Measurements from ENCODE around the gene TMEM259. TPM values are rescaled to one million over a fixed set of nuclear protein-coding genes. Genes with fewer than 3 reads are reported as not detected.

The TMEM259 gene
- total and polyA plus RNA-seq, 2 experiments from 2014 or later: 82.8 to 196 TPM

GRCh38 chr19:1000591-1001537, 20.1 kb downstream of the TMEM259 start:
- peak; percentile 3 for ATAC-seq
- TF ChIP-seq JUNB (IDR thresholded peaks at IDR 0.05; ENCODE audit: unreplicated experiment) (no peak), EZH2 (IDR thresholded peaks at IDR 0.05; ENCODE audit: low read depth, unreplicated experiment) (no peak), CREB1 (CRISPR knock-in tag; IDR thresholded peaks at IDR 0.05; ENCODE audit: low read depth) (no peak), NANOG (IDR thresholded peaks at IDR 0.05; ENCODE audit: borderline replicate concordance) (no peak), ZNF114 (CRISPR knock-in tag; IDR thresholded peaks at IDR 0.05) (no peak)
- Histone ChIP-seq H3K27me3 (ENCODE audit: insufficient read depth) (peaks cover 45% of the 10 kb centered on the region), H3F3A (replicated peaks; ENCODE audit: low read depth) (peaks cover 6% of the 10 kb centered on the region; the same call in 1 of the 2 replicates), H3K9me2 (ENCODE audit: insufficient read depth) (no peaks in the 10 kb centered on the region), H4K20me1 (replicated peaks; ENCODE audit: insufficient read depth) (no peaks in the 10 kb centered on the region), H3K27ac (ENCODE audit: low read depth) (no peak overlapping the region), H3K4me3 (peak overlapping the region; percentile 54), H3K79me2 (replicated peaks; ENCODE audit: insufficient read depth) (no peaks in the 10 kb centered on the region), H2AFZ (peak overlapping the region; percentile 59; the same call in 1 of the 2 replicates), H3K4me2 (peak overlapping the region; percentile 78), H3K36me3 (ENCODE audit: insufficient read depth) (no peaks in the 10 kb centered on the region), H3K4me1 (ENCODE audit: insufficient read depth) (no peaks in the 10 kb centered on the region; the same call in 1 of the 2 replicates)
- H3K27ac Mint-ChIP-seq: no peak overlapping the region
- peaks cover 57% of the 10 kb centered on the region for H3K27me3 Mint-ChIP-seq (ENCODE audit: insufficient read depth, low read depth, poor library complexity)
- peaks cover 3% of the 10 kb centered on the region; the same call in 1 of the 3 replicates for H3K9me3 Mint-ChIP-seq
- peaks cover 3% of the 10 kb centered on the region; the same call in 2 of the 3 replicates for H3K4me1 Mint-ChIP-seq
- H3K36me3 Mint-ChIP-seq (ENCODE audit: low read depth): no peaks in the 10 kb centered on the region
- H3K4me3 Mint-ChIP-seq: peak overlapping the region; percentile 52
- DNase-seq (ENCODE audit: low spot score): peak; percentile 44

GRCh38 chr19:1000095-1000494, 20.8 kb downstream of the TMEM259 start, which contains the start of gene GRIN3B:
TSS of gene GRIN3B (plus strand) at chr19:1000419. CDS start at chr19:1000438, 19 bp downstream.
- peak; percentile 43 for ATAC-seq
- peaks cover 45% of the 10 kb centered on the region for H3K27me3 ChIP-seq (ENCODE audit: insufficient read depth)
- peaks cover 54% of the 10 kb centered on the region for H3K27me3 Mint-ChIP-seq (ENCODE audit: insufficient read depth, low read depth, poor library complexity)
- no peaks in the 10 kb centered on the region for H3K36me3 Mint-ChIP-seq (ENCODE audit: low read depth)
- H3K27ac Mint-ChIP-seq: no peak within 1 kb of the TSS
- 0 out of 2 replicates have a peak, but pooled peaks cover 2% of the 10 kb centered on the region for H4K20me1 ChIP-seq (replicated peaks; ENCODE audit: insufficient read depth)
- DNase-seq (ENCODE audit: low spot score): peak; percentile 90
- H3F3A ChIP-seq (replicated peaks; ENCODE audit: low read depth): peaks cover 10% of the 10 kb centered on the region
- H3K4me1 ChIP-seq (ENCODE audit: insufficient read depth): no peaks in the 10 kb centered on the region; the same call in 1 of the 2 replicates
- H3K9me3 Mint-ChIP-seq: peaks cover under 1% of the 10 kb centered on the region; the same call in 1 of the 3 replicates
- H3K27ac ChIP-seq (ENCODE audit: low read depth): no peak within 1 kb of the TSS
- no peaks in the 10 kb centered on the region for H3K36me3 ChIP-seq (ENCODE audit: insufficient read depth)
- H3K4me3 Mint-ChIP-seq: peak within 1 kb of the TSS; percentile 52
- H3K4me3 ChIP-seq: peak within 1 kb of the TSS; percentile 61
- H2AFZ ChIP-seq: peak within 1 kb of the TSS; percentile 59; the same call in 1 of the 2 replicates
- peak within 1 kb of the TSS; percentile 78 for H3K4me2 ChIP-seq
- TF ChIP-seq JUNB (IDR thresholded peaks at IDR 0.05; ENCODE audit: unreplicated experiment) (no peak), CTCF (conservative IDR thresholded peaks at IDR 0.05; ENCODE audit: low read depth in 2 of 2) (peak; percentile 50 to 86), STAT1 (IDR thresholded peaks at IDR 0.05; ENCODE audit: unreplicated experiment) (no peak), NANOG (IDR thresholded peaks at IDR 0.05; ENCODE audit: borderline replicate concordance) (no peak)
- no peaks in the 10 kb centered on the region for H3K79me2 ChIP-seq (replicated peaks; ENCODE audit: insufficient read depth)
- peaks cover 3% of the 10 kb centered on the region; the same call in 2 of the 3 replicates for H3K4me1 Mint-ChIP-seq
- H3K9me2 ChIP-seq (ENCODE audit: insufficient read depth): no peaks in the 10 kb centered on the region

Data from GM23338 (cell line).